ENCODE data around the gene RALGPS2. TPM values are rescaled to one million over a fixed set of nuclear protein-coding genes. Genes with fewer than 3 reads are reported as not detected.

The RALGPS2 gene
- total and polyA plus RNA-seq, 2 donors from 2014 or later, result 3.6 to 32.8 TPM

- no peak for FAIRE-seq
- H3K27me3 ChIP-seq (ENCODE audit: control insufficient read depth, insufficient read depth, low read length), result no peaks in the 10 kb centered on the region
- H3K9me3 ChIP-seq (ENCODE audit: control insufficient read depth in 2 of 3, insufficient read depth in 1 of 3, low read length in 3 of 3), result no peaks in the 10 kb centered on the region
- H3K27ac ChIP-seq (ENCODE audit: low read depth in 2 of 2, low read length in 2 of 2), result no peak overlapping the region
- TF ChIP-seq CTCF (IDR thresholded peaks at IDR 0.05; ENCODE audit: borderline replicate concordance, extremely low read depth, insufficient read depth), result no peak
- no peak overlapping the region for H3K9ac ChIP-seq (ENCODE audit: low read length in 3 of 3)
- no peaks in the 10 kb centered on the region for H3K36me3 ChIP-seq (ENCODE audit: control insufficient read depth in 2 of 3, insufficient read depth in 3 of 3, low read length in 3 of 3)
- H3K4me3 ChIP-seq (ENCODE audit: low read length in 3 of 3), result no peak overlapping the region
- H3K4me1 ChIP-seq (ENCODE audit: control insufficient read depth in 2 of 3, insufficient read depth in 2 of 3, low read depth in 1 of 3, low read length in 3 of 3), result peaks cover 0 to 9% (median 0%) of the 10 kb centered on the region in 3 donors
- intact Hi-C loops (cut with DNase I), result no loop called here
- peak in 3 of 5 donors; percentile 50 to 93 (median 74) for DNase-seq
Observed at GRCh38 chr1:178931858-178932551, 207.0 kb downstream of the RALGPS2 start.

- H3K36me3 ChIP-seq (ENCODE audit: control insufficient read depth in 2 of 3, insufficient read depth in 3 of 3, low read length in 3 of 3), result no peaks in the 10 kb centered on the region
- no peak overlapping the region for H3K27ac ChIP-seq (ENCODE audit: low read depth in 2 of 2, low read length in 2 of 2)
- H3K27me3 ChIP-seq (ENCODE audit: control insufficient read depth, insufficient read depth, low read length), result no peaks in the 10 kb centered on the region
- peaks cover 0 to 9% (median 0%) of the 10 kb centered on the region in 3 donors for H3K4me1 ChIP-seq (ENCODE audit: control insufficient read depth in 2 of 3, insufficient read depth in 2 of 3, low read depth in 1 of 3, low read length in 3 of 3)
- H3K4me3 ChIP-seq (ENCODE audit: low read length in 3 of 3), result no peak overlapping the region
- H3K9me3 ChIP-seq (ENCODE audit: control insufficient read depth in 2 of 3, insufficient read depth in 1 of 3, low read length in 3 of 3), result no peaks in the 10 kb centered on the region
- no peak for TF ChIP-seq CTCF (IDR thresholded peaks at IDR 0.05; ENCODE audit: borderline replicate concordance, extremely low read depth, insufficient read depth)
- DNase-seq (peak in 1 of 5 donors; percentile 57), FAIRE-seq (no peak)
- H3K9ac ChIP-seq (ENCODE audit: low read length in 3 of 3), result no peak overlapping the region
- intact Hi-C loops (cut with DNase I), result no loop called here
Observed at GRCh38 chr1:178932552-178932906, 207.5 kb downstream of the RALGPS2 start.

- Histone ChIP-seq H3K4me3 (ENCODE audit: low read length in 3 of 3) (no peak overlapping the region), H3K36me3 (ENCODE audit: control insufficient read depth in 2 of 3, insufficient read depth in 3 of 3, low read length in 3 of 3) (no peaks in the 10 kb centered on the region), H3K27ac (ENCODE audit: low read depth in 2 of 2, low read length in 2 of 2) (no peak overlapping the region), H3K9ac (ENCODE audit: low read length in 3 of 3) (no peak overlapping the region), H3K9me3 (ENCODE audit: control insufficient read depth in 2 of 3, insufficient read depth in 1 of 3, low read length in 3 of 3) (no peaks in the 10 kb centered on the region), H3K27me3 (ENCODE audit: control insufficient read depth, insufficient read depth, low read length) (no peaks in the 10 kb centered on the region), H3K4me1 (ENCODE audit: control insufficient read depth in 2 of 3, insufficient read depth in 2 of 3, low read depth in 1 of 3, low read length in 3 of 3) (peaks cover 0 to 9% (median 0%) of the 10 kb centered on the region in 3 donors)
- FAIRE-seq, result no peak
- no peak for TF ChIP-seq CTCF (IDR thresholded peaks at IDR 0.05; ENCODE audit: borderline replicate concordance, extremely low read depth, insufficient read depth)
- intact Hi-C loops (cut with DNase I), result no loop called here
- DNase-seq, result peak in 2 of 5 donors; percentile 54 to 70
Observed at GRCh38 chr1:178933105-178933561, 208.1 kb downstream of the RALGPS2 start.
